ENCODE results near the gene PPM1K.
"Not testable (repeated sequence)": the region's sequence is repeated elsewhere in the genome, so short reads cannot be mapped to it uniquely, and the experiment has no call there.

Gene PPM1K

GRCh38 chr4:88284439-88285234 is at the start of gene PPM1K:
Gene PPM1K, minus strand, starts transcription at chr4:88284561. Its CDS starts 5,978 bp downstream, at chr4:88278583.
- DNase-seq, result peak; percentile 98

GRCh38 chr4:88333741-88334405 is 49.5 kb upstream of the PPM1K start:
- DNase-seq, result peak; percentile 6

GRCh38 chr4:88327665-88328064 is 43.3 kb upstream of the PPM1K start:
- DNase-seq, result no peak

GRCh38 chr4:88320780-88321373 is 36.5 kb upstream of the PPM1K start:
- no peak for DNase-seq

GRCh38 chr4:88320224-88320779 is 35.9 kb upstream of the PPM1K start:
- DNase-seq, result no peak

- no peak for DNase-seq
Observed at GRCh38 chr4:88318751-88319350, 34.5 kb upstream of the PPM1K start.

- no peak for DNase-seq
Observed at GRCh38 chr4:88315460-88316017, 31.2 kb upstream of the PPM1K start.

- DNase-seq, result not testable (repeated sequence)
Observed at GRCh38 chr4:88313088-88313624, 28.8 kb upstream of the PPM1K start.

- no peak for DNase-seq
Observed at GRCh38 chr4:88308587-88308986, 24.2 kb upstream of the PPM1K start.

GRCh38 chr4:88297725-88298454 is 13.5 kb upstream of the PPM1K start:
- no peak for DNase-seq

GRCh38 chr4:88297212-88297516 is 12.8 kb upstream of the PPM1K start:
- no peak for DNase-seq

- no peak for DNase-seq
Observed at GRCh38 chr4:88296413-88297211, 12.3 kb upstream of the PPM1K start.

GRCh38 chr4:88295656-88296055 is 11.3 kb upstream of the PPM1K start:
- DNase-seq, result no peak

- no peak for DNase-seq
Observed at GRCh38 chr4:88291003-88291402, 6.6 kb upstream of the PPM1K start.

GRCh38 chr4:88286897-88287296 is 2.5 kb upstream of the PPM1K start:
- no peak for DNase-seq

- DNase-seq, result no peak
Observed at GRCh38 chr4:88285235-88285653, 883 bp upstream of the PPM1K start.

GRCh38 chr4:88283661-88284438 is 511 bp downstream of the PPM1K start:
- DNase-seq, result peak; percentile 61

- DNase-seq, result no peak
Observed at GRCh38 chr4:88280228-88280795, 4.0 kb downstream of the PPM1K start.

- no peak for DNase-seq
Observed at GRCh38 chr4:88277711-88278225, 6.6 kb downstream of the PPM1K start.

Data from fibroblast of upper back skin (primary cell).